Transverse colon (tissue), 4 donors: ENCODE measurements around the gene RAB12. TPM values are rescaled to one million over a fixed set of nuclear protein-coding genes. Genes with fewer than 3 reads are reported as not detected.

Source experiments
- DNase-seq: peaks from one replicate; pipeline ENCODE4 v3.0.0-alpha.2; 2019
- H3K27ac ChIP-seq, 4 donors: fragments of 200-600 bp; sonication (generic); 2 replicates each; pipeline ENCODE4 v1.5.1; 2016 to 2018; ENCODE audit warnings: inconsistent platforms in 4 of 4
- H3K27me3 ChIP-seq: fragments of 200-600 bp; sonication (generic); 2 replicates; pipeline ENCODE4 v1.5.1; 2017; ENCODE audit warnings: inconsistent platforms
- H3K36me3 ChIP-seq, 4 donors: fragments of 200-600 bp; sonication (generic); 2 replicates each; pipeline ENCODE4 v1.5.1; 2017 to 2019; ENCODE audit warnings: inconsistent platforms in 4 of 4
- H3K4me1 ChIP-seq, 4 donors: fragments of 200-600 bp; sonication (generic); 2 replicates each; pipeline ENCODE4 v1.5.1; 2017 to 2020; ENCODE audit warnings: inconsistent platforms in 4 of 4
- H3K4me3 ChIP-seq, 4 donors: fragments of 200-600 bp; sonication (generic); 1 replicate in 1 of 4; 2 replicates in 3 of 4; pipeline versions ENCODE4 v1.5.1 to v1.6.1; 2017 to 2019; ENCODE audit warnings: inconsistent platforms in 4 of 4
- H3K9me3 ChIP-seq, 2 donors: fragments of 200-600 bp; sonication (generic); 2 replicates each; pipeline ENCODE4 v1.5.1; 2017 to 2019; ENCODE audit warnings: inconsistent platforms in 2 of 2
- CTCF ChIP-seq, 5 experiments: fragments of 200-600 bp in 3 of 5; fragments of 450-650 bp in 2 of 5; sonication (generic) in 3 of 5; IDR thresholded peaks; 1 replicate in 2 of 5; 2 replicates in 3 of 5; pipeline ENCODE4 v1.5.1; 2016 to 2017; ENCODE audit warnings: antibody characterized with exemption in 5 of 5, inconsistent platforms in 3 of 5, mild to moderate bottlenecking in 2 of 5, moderate library complexity in 1 of 5
- EP300 ChIP-seq: sonication (generic); formaldehyde crosslinking; IDR thresholded peaks from one replicate; pipeline ENCODE4 v1.6.1; 2017; ENCODE audit warnings: antibody characterized with exemption, low read depth
- POLR2A ChIP-seq: fragments of 450-650 bp; IDR thresholded peaks from one replicate; pipeline ENCODE4 v1.6.1; 2016; ENCODE audit warnings: antibody characterized with exemption, mild to moderate bottlenecking, moderate library complexity
- POLR2AphosphoS5 ChIP-seq, 3 donors: sonication (generic); formaldehyde crosslinking; IDR thresholded peaks; one replicate each; pipeline ENCODE4 v1.6.1; 2016; ENCODE audit warnings: antibody characterized with exemption in 3 of 3
- WGBS, 2 donors: methylation state at CpG; one replicate each; pipeline ENCODE4 v1.1.5; 2018; ENCODE audit warnings: low coverage in 1 of 2; 5-methylcytosine and 5-hydroxymethylcytosine counted together
- in situ Hi-C, 4 donors: fragments of 200-750 bp; cut with MboI; loops; one replicate each; pipeline versions ENCODE4 v1.15.0 to v1.15.1; 2017; ENCODE audit warnings: low sequenced_read_pairs in 3 of 4, low pct_ligation_motif_present in 1 of 4, low pct_unique_long_range_greater_than_20kb in 1 of 4
- intact Hi-C: fragments of 100-400 bp; cut with DNase I; formaldehyde crosslinking; loops from one replicate; pipeline ENCODE4 v1.15.1; 2023; ENCODE audit warnings: low total_unique reads
- total RNA-seq, 4 donors: library from RNA; depleted of rRNA; stranded (reverse); fragments of >200 nt; gene quantifications; one replicate each; pipeline ENCODE4 v1.1.0, GENCODE V29; 2016

RAB12 gene
- total RNA-seq, 4 donors from 2014 or later = 6.7 to 40.3 (median 23.7) TPM

- H3K4me1 ChIP-seq = peaks cover 17 to 47% (median 36%) of the 10 kb centered on the region in 4 donors
- TF ChIP-seq EP300 (no peak), POLR2A (no peak), POLR2AphosphoS5 (IDR thresholded peaks at IDR 0.05) (peak in 2 of 3 donors; percentile 27 to 52)
Measured at GRCh38 chr18:8615397-8616027, 6.3 kb downstream of the RAB12 start.

GRCh38 chr18:8616028-8616401 is 6.8 kb downstream of the RAB12 start:
- peak overlapping the region; percentile 35 to 77 (median 68) for H3K27ac ChIP-seq
- intact Hi-C loops (no loop called here), in situ Hi-C loops (no loop called here)
- no peaks in the 10 kb centered on the region for H3K36me3 ChIP-seq
- H3K9me3 ChIP-seq = no peaks in the 10 kb centered on the region
- WGBS, 2 donors = 55 to 64% methylated on average over 4 of the region's 4 CpGs
- H3K4me1 ChIP-seq = peaks cover 12 to 47% (median 31%) of the 10 kb centered on the region in 4 donors
- no peaks in the 10 kb centered on the region for H3K27me3 ChIP-seq
- DNase-seq = no peak
- TF ChIP-seq CTCF (IDR thresholded peaks at IDR 0.05) (no peak), POLR2A (no peak), POLR2AphosphoS5 (IDR thresholded peaks at IDR 0.05) (no peak), EP300 (no peak)
- no peak overlapping the region for H3K4me3 ChIP-seq

More at GRCh38 chr18:8615397-8616027, 6.3 kb downstream of the RAB12 start:
- H3K36me3 ChIP-seq = no peaks in the 10 kb centered on the region
- in situ Hi-C loops = no loop called here
- WGBS, 2 donors = 21 to 57% methylated on average over 3 to 4 of the region's 4 CpGs
- peak overlapping the region; percentile 35 to 77 (median 68) for H3K27ac ChIP-seq
- peak; percentile 19 for DNase-seq
- H3K4me3 ChIP-seq = no peak overlapping the region
- intact Hi-C loops = no loop called here
- no peaks in the 10 kb centered on the region for H3K27me3 ChIP-seq
- no peaks in the 10 kb centered on the region for H3K9me3 ChIP-seq

- WGBS, 2 donors = 77 to 87% methylated on average over 2 to 5 of the region's 5 CpGs
- in situ Hi-C loops = no loop called here
- intact Hi-C loops = no loop called here
- Histone ChIP-seq H3K36me3 (no peaks in the 10 kb centered on the region), H3K27ac (no peak overlapping the region), H3K9me3 (no peaks in the 10 kb centered on the region), H3K4me3 (no peak overlapping the region), H3K27me3 (no peaks in the 10 kb centered on the region), H3K4me1 (peaks cover 8 to 40% (median 16%) of the 10 kb centered on the region in 4 donors)
- no peak for DNase-seq
- TF ChIP-seq EP300 (no peak), POLR2A (no peak), CTCF (IDR thresholded peaks at IDR 0.05) (no peak), POLR2AphosphoS5 (IDR thresholded peaks at IDR 0.05) (no peak)
Measured at GRCh38 chr18:8617907-8618306, 8.7 kb downstream of the RAB12 start.

- in situ Hi-C loops = no loop called here
- TF ChIP-seq POLR2A (no peak), POLR2AphosphoS5 (IDR thresholded peaks at IDR 0.05) (no peak), EP300 (no peak), CTCF (IDR thresholded peaks at IDR 0.05) (no peak)
- 90 to 93% methylated on average over 4 to 5 of the region's 5 CpGs for WGBS, 2 donors
Measured at GRCh38 chr18:8619041-8619440, 9.8 kb downstream of the RAB12 start.

More at GRCh38 chr18:8619041-8619440, 9.8 kb downstream of the RAB12 start:
- H3K9me3 ChIP-seq = no peaks in the 10 kb centered on the region
- H3K4me1 ChIP-seq = peaks cover 8 to 49% (median 22%) of the 10 kb centered on the region in 4 donors
- H3K27me3 ChIP-seq = no peaks in the 10 kb centered on the region
- DNase-seq = no peak
- H3K27ac ChIP-seq = no peak overlapping the region
- no peaks in the 10 kb centered on the region for H3K36me3 ChIP-seq
- intact Hi-C loops = no loop called here
- no peak overlapping the region for H3K4me3 ChIP-seq
